ENCODE results near the gene RPTOR.

Gene RPTOR

GRCh38 chr17:80913928-80914821 is 369.5 kb downstream of the RPTOR start:
- Histone ChIP-seq H3K27ac (ENCODE audit: low read length) (no peak overlapping the region), H3K36me3 (ENCODE audit: control insufficient read depth, insufficient read depth, low read length) (peaks cover 4% of the 10 kb centered on the region; the same call in 1 of the 2 replicates), H3K9me3 (ENCODE audit: control insufficient read depth, insufficient read depth, low read length) (peaks cover 9% of the 10 kb centered on the region), H3K4me3 (ENCODE audit: low read length) (no peak overlapping the region), H3K4me1 (ENCODE audit: control insufficient read depth, insufficient read depth, low read length) (no peaks in the 10 kb centered on the region), H3K27me3 (ENCODE audit: control insufficient read depth, insufficient read depth, low read length) (no peaks in the 10 kb centered on the region)
- no peak for DNase-seq (ENCODE audit: low read depth, low spot score)
- WGBS (ENCODE audit: insufficient coverage, insufficient read length), result no CpG with 5 or more reads among the region's 21 CpGs

DNA sequence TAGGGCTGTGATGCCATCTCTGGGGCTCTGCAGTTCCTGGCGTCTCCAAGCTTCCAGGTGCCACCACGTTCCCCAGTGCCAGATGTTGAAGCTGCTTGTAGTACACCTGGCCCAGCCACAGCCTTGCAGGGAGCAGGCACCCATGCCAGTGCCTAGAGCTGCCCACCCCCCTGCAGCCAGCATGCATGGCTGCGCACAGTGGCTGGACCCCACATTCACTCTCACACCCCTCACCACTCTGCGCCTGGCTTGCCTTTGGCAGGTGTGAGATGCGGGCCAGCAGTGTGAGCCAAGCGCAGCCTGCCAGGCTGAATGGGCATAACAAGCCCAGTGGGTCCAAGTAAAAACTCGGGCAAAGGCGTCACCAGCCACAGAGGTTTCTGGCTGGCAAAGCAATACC is 371.6 kb downstream of the RPTOR start:
- no peak for DNase-seq (ENCODE audit: low read depth, low spot score)
- peaks cover 4% of the 10 kb centered on the region; the same call in 1 of the 2 replicates for H3K36me3 ChIP-seq (ENCODE audit: control insufficient read depth, insufficient read depth, low read length)

GRCh38 chr17:80917716-80918560 is 373.3 kb downstream of the RPTOR start:
- peaks cover 4% of the 10 kb centered on the region; the same call in 1 of the 2 replicates for H3K36me3 ChIP-seq (ENCODE audit: control insufficient read depth, insufficient read depth, low read length)
- H3K27me3 ChIP-seq (ENCODE audit: control insufficient read depth, insufficient read depth, low read length), result no peaks in the 10 kb centered on the region
- H3K9me3 ChIP-seq (ENCODE audit: control insufficient read depth, insufficient read depth, low read length), result peaks cover 9% of the 10 kb centered on the region
- WGBS (ENCODE audit: insufficient coverage, insufficient read length), result no CpG with 5 or more reads among the region's 33 CpGs
- H3K4me3 ChIP-seq (ENCODE audit: low read length), result no peak overlapping the region
- H3K4me1 ChIP-seq (ENCODE audit: control insufficient read depth, insufficient read depth, low read length), result no peaks in the 10 kb centered on the region
- no peak for DNase-seq (ENCODE audit: low read depth, low spot score)
- no peak overlapping the region for H3K27ac ChIP-seq (ENCODE audit: low read length)

More for the DNA sequence above, 371.6 kb downstream of the RPTOR start:
- Histone ChIP-seq H3K9me3 (ENCODE audit: control insufficient read depth, insufficient read depth, low read length) (peaks cover 9% of the 10 kb centered on the region), H3K27ac (ENCODE audit: low read length) (no peak overlapping the region), H3K27me3 (ENCODE audit: control insufficient read depth, insufficient read depth, low read length) (no peaks in the 10 kb centered on the region), H3K4me1 (ENCODE audit: control insufficient read depth, insufficient read depth, low read length) (no peaks in the 10 kb centered on the region), H3K4me3 (ENCODE audit: low read length) (no peak overlapping the region)
- WGBS (ENCODE audit: insufficient coverage, insufficient read length), result no CpG with 5 or more reads among the region's 8 CpGs

GRCh38 chr17:80918731-80919130 is 374.1 kb downstream of the RPTOR start:
- no peaks in the 10 kb centered on the region for H3K27me3 ChIP-seq (ENCODE audit: control insufficient read depth, insufficient read depth, low read length)
- no CpG with 5 or more reads among the region's 15 CpGs for WGBS (ENCODE audit: insufficient coverage, insufficient read length)
- H3K4me1 ChIP-seq (ENCODE audit: control insufficient read depth, insufficient read depth, low read length), result no peaks in the 10 kb centered on the region
- peaks cover 4% of the 10 kb centered on the region; the same call in 1 of the 2 replicates for H3K36me3 ChIP-seq (ENCODE audit: control insufficient read depth, insufficient read depth, low read length)
- no peak overlapping the region for H3K4me3 ChIP-seq (ENCODE audit: low read length)
- peaks cover 9% of the 10 kb centered on the region for H3K9me3 ChIP-seq (ENCODE audit: control insufficient read depth, insufficient read depth, low read length)
- H3K27ac ChIP-seq (ENCODE audit: low read length), result no peak overlapping the region
- no peak for DNase-seq (ENCODE audit: low read depth, low spot score)

- H3K27me3 ChIP-seq (ENCODE audit: control insufficient read depth, insufficient read depth, low read length), result no peaks in the 10 kb centered on the region
- WGBS (ENCODE audit: insufficient coverage, insufficient read length), result no CpG with 5 or more reads among the region's 33 CpGs
- no peak overlapping the region for H3K4me3 ChIP-seq (ENCODE audit: low read length)
- H3K4me1 ChIP-seq (ENCODE audit: control insufficient read depth, insufficient read depth, low read length), result no peaks in the 10 kb centered on the region
- peaks cover 4% of the 10 kb centered on the region; the same call in 1 of the 2 replicates for H3K36me3 ChIP-seq (ENCODE audit: control insufficient read depth, insufficient read depth, low read length)
- H3K27ac ChIP-seq (ENCODE audit: low read length), result no peak overlapping the region
- H3K9me3 ChIP-seq (ENCODE audit: control insufficient read depth, insufficient read depth, low read length), result peaks cover 3% of the 10 kb centered on the region
- no peak for DNase-seq (ENCODE audit: low read depth, low spot score)
Measured at GRCh38 chr17:80919331-80920311, 375.0 kb downstream of the RPTOR start.

- peaks cover 4% of the 10 kb centered on the region; the same call in 1 of the 2 replicates for H3K36me3 ChIP-seq (ENCODE audit: control insufficient read depth, insufficient read depth, low read length)
- no peaks in the 10 kb centered on the region for H3K4me1 ChIP-seq (ENCODE audit: control insufficient read depth, insufficient read depth, low read length)
- no peak overlapping the region for H3K4me3 ChIP-seq (ENCODE audit: low read length)
- DNase-seq (ENCODE audit: low read depth, low spot score), result no peak
- no peak overlapping the region for H3K27ac ChIP-seq (ENCODE audit: low read length)
- no peaks in the 10 kb centered on the region for H3K9me3 ChIP-seq (ENCODE audit: control insufficient read depth, insufficient read depth, low read length)
- WGBS (ENCODE audit: insufficient coverage, insufficient read length), result no CpG with 5 or more reads among the region's 18 CpGs
- no peaks in the 10 kb centered on the region for H3K27me3 ChIP-seq (ENCODE audit: control insufficient read depth, insufficient read depth, low read length)
Measured at GRCh38 chr17:80920441-80920840, 375.8 kb downstream of the RPTOR start.

- no peak overlapping the region for H3K4me3 ChIP-seq (ENCODE audit: low read length)
- no CpG with 5 or more reads among the region's 22 CpGs for WGBS (ENCODE audit: insufficient coverage, insufficient read length)
- DNase-seq (ENCODE audit: low read depth, low spot score), result no peak
- no peaks in the 10 kb centered on the region for H3K9me3 ChIP-seq (ENCODE audit: control insufficient read depth, insufficient read depth, low read length)
- no peaks in the 10 kb centered on the region for H3K4me1 ChIP-seq (ENCODE audit: control insufficient read depth, insufficient read depth, low read length)
- H3K36me3 ChIP-seq (ENCODE audit: control insufficient read depth, insufficient read depth, low read length), result peaks cover 3% of the 10 kb centered on the region; the same call in 1 of the 2 replicates
- H3K27me3 ChIP-seq (ENCODE audit: control insufficient read depth, insufficient read depth, low read length), result no peaks in the 10 kb centered on the region
- no peak overlapping the region for H3K27ac ChIP-seq (ENCODE audit: low read length)
Measured at GRCh38 chr17:80921159-80921558, 376.5 kb downstream of the RPTOR start.

DNA sequence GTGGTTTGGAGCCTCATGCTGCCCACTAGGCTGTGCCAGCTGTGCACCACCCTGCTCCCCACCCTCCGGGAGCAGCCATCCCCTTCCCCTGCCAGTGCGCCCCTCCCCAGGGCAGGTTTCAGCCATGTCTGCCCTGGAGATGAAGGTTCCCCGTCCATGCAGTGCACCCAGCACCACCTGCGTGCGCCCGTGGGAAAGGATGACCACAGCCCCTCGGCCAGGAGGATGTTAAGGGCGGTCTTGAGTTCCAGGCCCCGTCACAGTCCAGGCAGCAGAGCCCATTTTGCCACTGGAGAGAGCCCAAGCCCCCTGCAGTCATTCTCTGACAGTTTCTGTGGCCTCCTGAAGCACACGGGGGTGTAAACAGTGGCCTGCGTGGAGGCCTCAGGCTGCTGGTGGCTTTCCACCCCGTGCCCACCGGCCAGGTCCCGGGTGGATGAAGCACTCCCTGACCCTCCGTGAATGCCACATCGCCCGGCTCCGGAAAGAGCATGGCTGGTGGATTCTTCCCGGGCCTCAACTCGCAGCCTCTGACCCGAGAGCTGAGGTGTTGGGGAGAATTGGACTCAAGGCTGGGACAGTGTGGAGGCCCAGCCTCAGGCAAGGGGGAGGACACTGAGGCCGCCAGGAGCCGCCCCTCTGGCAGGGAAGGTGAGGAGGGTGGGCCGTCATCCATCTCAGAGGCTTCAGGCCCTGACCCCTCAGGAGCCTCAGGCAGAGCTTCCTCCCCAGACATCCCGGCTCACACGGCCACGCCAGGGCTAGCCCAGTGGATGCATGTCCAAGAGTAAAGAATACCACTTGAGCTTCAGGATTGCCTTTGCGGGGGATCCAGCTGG is 377.3 kb downstream of the RPTOR start:
- H3K27me3 ChIP-seq (ENCODE audit: control insufficient read depth, insufficient read depth, low read length), result no peaks in the 10 kb centered on the region
- no peaks in the 10 kb centered on the region for H3K9me3 ChIP-seq (ENCODE audit: control insufficient read depth, insufficient read depth, low read length)
- no peak overlapping the region for H3K4me3 ChIP-seq (ENCODE audit: low read length)
- no peaks in the 10 kb centered on the region for H3K4me1 ChIP-seq (ENCODE audit: control insufficient read depth, insufficient read depth, low read length)
- no peak for DNase-seq (ENCODE audit: low read depth, low spot score)
- WGBS (ENCODE audit: insufficient coverage, insufficient read length), result no CpG with 5 or more reads among the region's 28 CpGs
- no peak overlapping the region for H3K27ac ChIP-seq (ENCODE audit: low read length)
- no peaks in the 10 kb centered on the region; the same call in 1 of the 2 replicates for H3K36me3 ChIP-seq (ENCODE audit: control insufficient read depth, insufficient read depth, low read length)

DNA sequence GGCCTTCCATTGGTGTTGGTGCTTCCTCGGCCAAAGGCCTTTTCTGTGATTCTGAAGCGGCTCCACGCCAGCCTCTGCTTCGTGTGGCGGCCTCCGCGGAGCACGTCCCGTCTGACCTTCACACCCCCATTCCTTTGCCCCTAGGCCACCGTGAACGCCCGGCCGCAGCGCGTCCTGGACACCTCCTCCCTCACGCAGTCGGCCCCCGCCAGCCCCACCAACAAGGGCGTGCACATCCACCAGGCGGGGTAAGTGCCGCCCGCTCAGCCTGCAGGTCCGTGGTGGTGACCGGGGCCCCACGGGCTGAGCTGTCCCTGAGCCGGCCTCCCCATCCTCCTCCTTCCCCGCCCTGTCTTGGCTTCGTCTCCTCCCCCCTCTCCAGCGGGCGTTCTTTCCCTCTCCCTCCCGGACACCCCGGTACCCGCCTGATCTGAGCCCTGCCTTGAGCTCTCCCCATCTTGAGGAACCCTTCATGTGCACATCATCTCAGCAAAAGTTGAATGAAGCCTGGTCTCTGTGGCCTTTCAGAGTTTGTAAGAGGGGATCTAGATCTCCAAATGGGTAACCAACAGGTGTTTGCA is 378.0 kb downstream of the RPTOR start:
- Histone ChIP-seq H3K27ac (ENCODE audit: low read length) (no peak overlapping the region), H3K9me3 (ENCODE audit: control insufficient read depth, insufficient read depth, low read length) (no peaks in the 10 kb centered on the region), H3K27me3 (ENCODE audit: control insufficient read depth, insufficient read depth, low read length) (no peaks in the 10 kb centered on the region), H3K4me1 (ENCODE audit: control insufficient read depth, insufficient read depth, low read length) (peaks cover under 1% of the 10 kb centered on the region; the same call in 1 of the 2 replicates), H3K36me3 (ENCODE audit: control insufficient read depth, insufficient read depth, low read length) (no peaks in the 10 kb centered on the region; the same call in 1 of the 2 replicates), H3K4me3 (ENCODE audit: low read length) (no peak overlapping the region)
- WGBS (ENCODE audit: insufficient coverage, insufficient read length), result no CpG with 5 or more reads among the region's 33 CpGs
- DNase-seq (ENCODE audit: low read depth, low spot score), result no peak
